ENCODE data around the gene SH3RF3. TPM values are rescaled to one million over a fixed set of nuclear protein-coding genes. Genes with fewer than 3 reads are reported as not detected.

SH3RF3 gene
- total RNA-seq, 1 experiment from 2014 or later, result 4.9 TPM

DNA sequence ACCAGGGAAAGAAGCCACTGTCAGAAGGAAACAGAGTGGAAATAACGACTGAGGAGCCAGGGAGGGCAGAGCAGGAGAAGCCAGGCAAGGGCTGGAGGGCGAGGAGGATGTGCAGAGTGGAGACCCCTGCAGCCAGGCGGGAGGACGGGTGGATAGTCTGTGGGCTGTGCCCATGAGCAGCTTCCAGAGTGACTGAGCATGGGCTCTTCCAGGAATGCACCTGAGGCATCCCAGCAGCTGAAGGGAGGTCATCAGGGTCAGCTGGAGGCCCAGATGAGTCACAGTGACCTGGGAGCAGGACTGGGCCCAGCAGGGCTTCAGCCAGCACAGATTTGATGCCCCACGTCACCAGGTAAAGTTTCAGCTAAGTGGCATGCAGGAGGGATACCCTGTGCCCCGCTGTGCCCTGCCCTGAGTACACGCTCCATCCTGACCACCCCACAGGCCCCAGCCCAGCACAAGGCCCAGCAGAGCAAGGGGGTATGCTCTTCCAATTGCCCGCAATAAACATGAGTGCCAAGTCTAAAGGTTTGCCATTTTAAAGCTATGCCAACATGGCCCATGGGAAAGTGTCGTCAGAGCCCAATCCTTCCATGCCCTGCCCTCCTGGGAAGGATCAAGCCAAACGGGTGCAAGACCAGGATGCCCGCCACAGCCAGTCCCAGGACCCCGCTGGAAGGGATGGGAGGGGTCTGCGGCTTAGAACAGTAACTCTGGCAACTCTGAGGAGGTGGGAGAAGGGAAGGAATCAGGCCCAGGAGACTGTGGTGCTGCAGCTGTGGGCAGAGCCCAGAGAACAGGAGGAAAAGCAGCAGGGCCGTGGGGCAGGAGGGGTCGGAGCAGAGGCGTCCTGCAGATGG, 399.1 kb downstream of the SH3RF3 start:
- no TSS peak for BruUV-seq (replicated peaks)
- TF ChIP-seq POLR2AphosphoS5 (IDR thresholded peaks at IDR 0.05; ENCODE audit: low read depth, low read length) (no peak), TCF7L2 (IDR thresholded peaks at IDR 0.05; ENCODE audit: low read depth, low read length) (no peak), SIN3A (IDR thresholded peaks at IDR 0.05; ENCODE audit: borderline replicate concordance, insufficient read depth, low read depth, low read length) (no peak)
- TF ChIP-seq, protein P1, sequence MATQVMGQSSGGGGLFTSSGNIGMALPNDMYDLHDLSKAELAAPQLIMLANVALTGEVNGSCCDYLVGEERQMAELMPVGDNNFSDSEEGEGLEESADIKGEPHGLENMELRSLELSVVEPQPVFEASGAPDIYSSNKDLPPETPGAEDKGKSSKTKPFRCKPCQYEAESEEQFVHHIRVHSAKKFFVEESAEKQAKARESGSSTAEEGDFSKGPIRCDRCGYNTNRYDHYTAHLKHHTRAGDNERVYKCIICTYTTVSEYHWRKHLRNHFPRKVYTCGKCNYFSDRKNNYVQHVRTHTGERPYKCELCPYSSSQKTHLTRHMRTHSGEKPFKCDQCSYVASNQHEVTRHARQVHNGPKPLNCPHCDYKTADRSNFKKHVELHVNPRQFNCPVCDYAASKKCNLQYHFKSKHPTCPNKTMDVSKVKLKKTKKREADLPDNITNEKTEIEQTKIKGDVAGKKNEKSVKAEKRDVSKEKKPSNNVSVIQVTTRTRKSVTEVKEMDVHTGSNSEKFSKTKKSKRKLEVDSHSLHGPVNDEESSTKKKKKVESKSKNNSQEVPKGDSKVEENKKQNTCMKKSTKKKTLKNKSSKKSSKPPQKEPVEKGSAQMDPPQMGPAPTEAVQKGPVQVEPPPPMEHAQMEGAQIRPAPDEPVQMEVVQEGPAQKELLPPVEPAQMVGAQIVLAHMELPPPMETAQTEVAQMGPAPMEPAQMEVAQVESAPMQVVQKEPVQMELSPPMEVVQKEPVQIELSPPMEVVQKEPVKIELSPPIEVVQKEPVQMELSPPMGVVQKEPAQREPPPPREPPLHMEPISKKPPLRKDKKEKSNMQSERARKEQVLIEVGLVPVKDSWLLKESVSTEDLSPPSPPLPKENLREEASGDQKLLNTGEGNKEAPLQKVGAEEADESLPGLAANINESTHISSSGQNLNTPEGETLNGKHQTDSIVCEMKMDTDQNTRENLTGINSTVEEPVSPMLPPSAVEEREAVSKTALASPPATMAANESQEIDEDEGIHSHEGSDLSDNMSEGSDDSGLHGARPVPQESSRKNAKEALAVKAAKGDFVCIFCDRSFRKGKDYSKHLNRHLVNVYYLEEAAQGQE (IDR thresholded peaks at IDR 0.05; ENCODE audit: insufficient read depth in 1 of 2, low read depth in 2 of 2, low read length in 1 of 2), result no peak
- TF ChIP-seq, protein P2, sequence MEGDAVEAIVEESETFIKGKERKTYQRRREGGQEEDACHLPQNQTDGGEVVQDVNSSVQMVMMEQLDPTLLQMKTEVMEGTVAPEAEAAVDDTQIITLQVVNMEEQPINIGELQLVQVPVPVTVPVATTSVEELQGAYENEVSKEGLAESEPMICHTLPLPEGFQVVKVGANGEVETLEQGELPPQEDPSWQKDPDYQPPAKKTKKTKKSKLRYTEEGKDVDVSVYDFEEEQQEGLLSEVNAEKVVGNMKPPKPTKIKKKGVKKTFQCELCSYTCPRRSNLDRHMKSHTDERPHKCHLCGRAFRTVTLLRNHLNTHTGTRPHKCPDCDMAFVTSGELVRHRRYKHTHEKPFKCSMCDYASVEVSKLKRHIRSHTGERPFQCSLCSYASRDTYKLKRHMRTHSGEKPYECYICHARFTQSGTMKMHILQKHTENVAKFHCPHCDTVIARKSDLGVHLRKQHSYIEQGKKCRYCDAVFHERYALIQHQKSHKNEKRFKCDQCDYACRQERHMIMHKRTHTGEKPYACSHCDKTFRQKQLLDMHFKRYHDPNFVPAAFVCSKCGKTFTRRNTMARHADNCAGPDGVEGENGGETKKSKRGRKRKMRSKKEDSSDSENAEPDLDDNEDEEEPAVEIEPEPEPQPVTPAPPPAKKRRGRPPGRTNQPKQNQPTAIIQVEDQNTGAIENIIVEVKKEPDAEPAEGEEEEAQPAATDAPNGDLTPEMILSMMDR (IDR thresholded peaks at IDR 0.05), result no peak
- Histone ChIP-seq H3K9me3 (ENCODE audit: control insufficient read depth, insufficient read depth, low read depth, low read length) (no peaks in the 10 kb centered on the region), H3K27me3 (ENCODE audit: control insufficient read depth, insufficient read depth, low read length) (no peaks in the 10 kb centered on the region), H3K4me1 (ENCODE audit: control insufficient read depth, insufficient read depth, low read length) (no peaks in the 10 kb centered on the region), H3K36me3 (ENCODE audit: control insufficient read depth, insufficient read depth, low read length) (no peaks in the 10 kb centered on the region), H3K27ac (ENCODE audit: low read length) (no peak overlapping the region), H3K4me3 (ENCODE audit: low read depth in 2 of 2, low read length in 2 of 2) (no peak overlapping the region)
- intact Hi-C loops (cut with micrococcal nuclease; ENCODE audit: unreplicated experiment), result no loop called here
- ATAC-seq (no peak), DNase-seq (ENCODE audit: low read depth, low spot score) (no peak)
- ChIA-PET CTCF (no interaction called here), POLR2A (no interaction called here)
- in situ Hi-C loops (cut with HindIII; ENCODE audit: low pct_unique_long_range_greater_than_20kb, low sequenced_read_pairs), result no loop called here

DNA sequence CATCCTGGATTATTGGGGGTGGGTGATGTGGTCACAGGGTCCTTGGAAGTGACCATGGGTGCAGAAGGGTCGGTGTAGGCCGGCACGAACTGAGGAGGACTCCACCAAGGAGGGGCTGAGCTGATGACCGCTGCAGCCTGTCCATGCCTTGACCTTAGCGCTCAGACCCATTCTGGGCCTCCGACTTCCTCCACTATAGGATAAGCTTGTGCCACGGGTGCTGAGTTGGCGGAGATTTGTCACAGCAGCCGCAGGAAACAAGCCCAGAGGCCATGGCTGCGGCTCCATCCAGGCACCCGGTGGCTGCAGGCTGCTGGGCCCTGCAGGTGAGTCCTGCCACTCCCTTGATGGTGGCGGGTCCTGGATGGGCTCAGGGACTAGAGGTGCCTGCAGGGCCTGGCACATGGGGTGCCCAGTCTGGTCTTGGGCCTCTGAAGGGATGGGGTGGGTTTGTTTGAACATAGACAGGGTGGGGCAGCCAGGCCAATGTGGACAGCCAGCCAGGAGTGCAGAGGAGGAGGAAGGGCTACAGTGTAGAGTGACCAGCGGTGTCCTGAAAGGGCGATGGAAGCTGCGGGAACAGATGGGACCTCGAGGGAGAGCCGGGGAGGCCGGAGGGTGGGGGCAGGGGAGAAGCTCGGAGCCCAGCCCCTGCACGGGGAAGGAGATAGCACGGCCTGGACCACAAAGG, 400.0 kb downstream of the SH3RF3 start:
- BruUV-seq (replicated peaks), result no TSS peak
- H3K4me1 ChIP-seq (ENCODE audit: control insufficient read depth, insufficient read depth, low read length), result no peaks in the 10 kb centered on the region
- no peak for TF ChIP-seq SIN3A (IDR thresholded peaks at IDR 0.05; ENCODE audit: borderline replicate concordance, insufficient read depth, low read depth, low read length)
- TF ChIP-seq POLR2AphosphoS5 (IDR thresholded peaks at IDR 0.05; ENCODE audit: low read depth, low read length), result no peak
- TF ChIP-seq, protein P2 (IDR thresholded peaks at IDR 0.05), result no peak
- TF ChIP-seq, protein P1 (IDR thresholded peaks at IDR 0.05; ENCODE audit: insufficient read depth in 1 of 2, low read depth in 2 of 2, low read length in 1 of 2), result no peak
- TF ChIP-seq TCF7L2 (IDR thresholded peaks at IDR 0.05; ENCODE audit: low read depth, low read length), result no peak

More for the DNA sequence above, 400.0 kb downstream of the SH3RF3 start:
- DNase-seq (ENCODE audit: low read depth, low spot score) (no peak), ATAC-seq (no peak)
- H3K27ac ChIP-seq (ENCODE audit: low read length), result no peak overlapping the region
- intact Hi-C loops (cut with micrococcal nuclease; ENCODE audit: unreplicated experiment), result no loop called here
- in situ Hi-C loops (cut with HindIII; ENCODE audit: low pct_unique_long_range_greater_than_20kb, low sequenced_read_pairs), result no loop called here
- H3K36me3 ChIP-seq (ENCODE audit: control insufficient read depth, insufficient read depth, low read length), result no peaks in the 10 kb centered on the region
- H3K9me3 ChIP-seq (ENCODE audit: control insufficient read depth, insufficient read depth, low read depth, low read length), result no peaks in the 10 kb centered on the region
- H3K4me3 ChIP-seq (ENCODE audit: low read depth in 2 of 2, low read length in 2 of 2), result no peak overlapping the region
- ChIA-PET POLR2A (no interaction called here), CTCF (no interaction called here)
- H3K27me3 ChIP-seq (ENCODE audit: control insufficient read depth, insufficient read depth, low read length), result no peaks in the 10 kb centered on the region

Data from Panc1 (cell line).